Activated naive CD4-positive, alpha-beta T cell treated with anti-CD3 and anti-CD28 coated beads, Interleukin-2, amount 10 ng/mL, durations not matched to agents 7 days and 5 days (primary cell): ENCODE measurements around the gene BANF1.
A peak's percentile ranks its signal among the peaks of the same experiment; 100 is the strongest.

Experiments used
- CTCF ChIA-PET: fragments of 350-600 bp; sonication (Branson Sonifier 250); formaldehyde crosslinking; loops from one replicate; lab custom pipeline; 2021; ENCODE audit warnings: antibody characterized with exemption; lab: Charles Lee
- DNase-seq: peaks from one replicate; pipeline ENCODE4 v3.0.0-alpha.2; 2020
- H3K27ac Mint-ChIP-seq: one replicate; pipeline ENCODE4 v1.8.0; 2021; ENCODE audit warnings: mild to moderate bottlenecking, moderate library complexity, mixed read lengths
- H3K27me3 Mint-ChIP-seq: one replicate; pipeline ENCODE4 v1.8.0; 2021; ENCODE audit warnings: mild to moderate bottlenecking, mixed read lengths
- H3K36me3 Mint-ChIP-seq: one replicate; pipeline ENCODE4 v1.8.0; 2021; ENCODE audit warnings: mixed read lengths
- H3K4me1 Mint-ChIP-seq: one replicate; pipeline ENCODE4 v1.8.0; 2021; ENCODE audit warnings: mixed read lengths
- H3K4me3 Mint-ChIP-seq: one replicate; pipeline ENCODE4 v1.8.0; 2021; ENCODE audit warnings: mild to moderate bottlenecking, moderate library complexity, mixed read lengths
- H3K9me3 Mint-ChIP-seq: one replicate; pipeline ENCODE4 v1.8.0; 2021; ENCODE audit warnings: mixed read lengths

The BANF1 gene

DNA sequence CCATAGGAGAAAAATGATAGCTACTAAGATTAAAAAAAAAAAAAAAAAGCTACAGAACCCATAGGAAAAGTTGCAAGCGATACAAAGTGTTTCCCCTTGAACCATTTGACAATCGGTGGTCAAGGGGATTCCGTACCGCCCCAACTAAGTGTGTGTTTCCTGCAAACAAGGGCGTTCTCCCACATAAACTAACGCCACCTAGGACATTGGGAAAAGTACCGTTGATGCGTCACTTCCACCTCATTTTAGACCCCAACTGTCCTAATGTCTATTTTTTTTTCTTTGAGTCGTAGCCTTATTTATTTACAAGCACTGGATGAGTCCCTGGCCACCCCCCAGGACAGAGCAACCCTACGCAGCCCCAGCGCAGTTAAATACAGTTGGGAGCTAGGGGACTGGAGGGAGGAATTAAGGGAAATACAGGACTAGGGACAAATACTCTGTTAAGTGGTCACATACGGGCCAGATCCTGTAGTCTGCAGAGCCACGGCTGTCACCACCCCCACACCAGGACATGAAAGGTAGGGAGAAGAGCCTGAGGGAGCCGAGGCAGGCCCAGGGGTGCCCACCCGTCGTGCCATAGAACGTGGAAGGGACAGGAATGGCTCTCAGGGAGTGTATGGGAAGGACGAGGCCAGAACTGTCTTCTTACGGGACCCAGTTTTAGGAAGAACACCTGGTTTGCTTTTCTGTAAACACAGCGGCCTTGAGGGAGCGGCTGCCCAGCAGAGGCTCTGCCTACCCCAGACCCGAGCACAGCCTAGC lies 19.3 kb upstream of the BANF1 start:
- CTCF ChIA-PET, result interaction anchor here (0.6 to 1.9 kb wide), 2 partner anchors 66 to 98 kb away, joined by 3 to 8 read pairs; no protein-coding TSS in a partner anchor
- H3K9me3 Mint-ChIP-seq, result no peaks in the 10 kb centered on the region
- no peaks in the 10 kb centered on the region for H3K27me3 Mint-ChIP-seq
- no peak overlapping the region for H3K27ac Mint-ChIP-seq
- H3K4me3 Mint-ChIP-seq, result no peak overlapping the region
- H3K36me3 Mint-ChIP-seq, result peaks cover 13% of the 10 kb centered on the region
- DNase-seq, result no peak
- H3K4me1 Mint-ChIP-seq, result no peaks in the 10 kb centered on the region

DNA sequence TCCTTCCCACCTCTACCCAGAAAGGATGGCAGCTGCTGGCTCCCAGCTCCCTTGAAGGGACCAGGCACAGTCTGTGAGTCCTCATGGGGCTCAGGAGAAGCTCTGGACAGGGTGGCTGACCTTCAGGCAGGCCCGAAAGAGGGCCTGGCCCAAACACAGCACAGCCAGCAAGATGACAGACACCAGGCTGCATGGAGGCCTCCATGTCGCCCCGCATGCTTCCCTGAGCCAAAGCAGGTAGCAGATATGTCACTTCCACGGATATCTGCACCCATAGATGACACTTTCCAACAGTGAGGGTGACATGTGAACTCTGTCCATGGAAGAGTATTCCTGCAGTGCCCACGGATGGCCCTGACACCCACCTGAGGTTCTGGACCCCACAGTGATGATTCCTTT lies 18.7 kb upstream of the BANF1 start:
- H3K9me3 Mint-ChIP-seq, result no peaks in the 10 kb centered on the region
- CTCF ChIA-PET, result interaction anchor here (0.6 to 1.9 kb wide), 2 partner anchors 67 to 99 kb away, joined by 3 to 8 read pairs; no protein-coding TSS in a partner anchor
- no peak overlapping the region for H3K4me3 Mint-ChIP-seq
- H3K27ac Mint-ChIP-seq, result no peak overlapping the region
- H3K4me1 Mint-ChIP-seq, result no peaks in the 10 kb centered on the region
- no peaks in the 10 kb centered on the region for H3K27me3 Mint-ChIP-seq
- DNase-seq, result no peak
- H3K36me3 Mint-ChIP-seq, result peaks cover 10% of the 10 kb centered on the region

DNA sequence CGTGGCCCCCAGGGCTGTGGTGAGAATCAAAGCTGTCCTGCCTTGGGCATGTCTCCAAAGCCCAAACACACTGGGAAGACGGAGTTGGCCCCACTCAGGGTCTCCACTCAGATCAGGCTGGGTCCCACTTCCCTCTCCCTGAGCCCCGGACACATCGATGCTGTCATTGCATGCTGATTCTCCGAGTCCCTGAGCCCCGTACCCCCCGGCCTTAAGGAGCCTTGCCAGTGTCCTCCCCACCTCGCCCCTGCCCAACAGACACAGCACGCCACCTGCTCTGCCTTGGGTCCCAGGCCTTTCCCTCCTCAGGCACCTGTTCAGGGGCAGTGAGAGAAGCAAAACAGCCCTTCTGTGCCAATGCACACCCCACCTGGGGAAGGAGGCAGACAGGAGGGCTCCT lies 15.0 kb upstream of the BANF1 start:
- H3K4me3 Mint-ChIP-seq, result no peak overlapping the region
- H3K36me3 Mint-ChIP-seq, result peaks cover 1% of the 10 kb centered on the region
- H3K27ac Mint-ChIP-seq, result no peak overlapping the region
- H3K9me3 Mint-ChIP-seq, result no peaks in the 10 kb centered on the region
- no peak for DNase-seq
- CTCF ChIA-PET, result interaction anchor here (4.1 to 9.1 kb wide), 2 partner anchors 35 to 104 kb away, joined by 16 to 126 read pairs; no protein-coding TSS in a partner anchor
- no peaks in the 10 kb centered on the region for H3K27me3 Mint-ChIP-seq
- peaks cover 6% of the 10 kb centered on the region for H3K4me1 Mint-ChIP-seq

DNA sequence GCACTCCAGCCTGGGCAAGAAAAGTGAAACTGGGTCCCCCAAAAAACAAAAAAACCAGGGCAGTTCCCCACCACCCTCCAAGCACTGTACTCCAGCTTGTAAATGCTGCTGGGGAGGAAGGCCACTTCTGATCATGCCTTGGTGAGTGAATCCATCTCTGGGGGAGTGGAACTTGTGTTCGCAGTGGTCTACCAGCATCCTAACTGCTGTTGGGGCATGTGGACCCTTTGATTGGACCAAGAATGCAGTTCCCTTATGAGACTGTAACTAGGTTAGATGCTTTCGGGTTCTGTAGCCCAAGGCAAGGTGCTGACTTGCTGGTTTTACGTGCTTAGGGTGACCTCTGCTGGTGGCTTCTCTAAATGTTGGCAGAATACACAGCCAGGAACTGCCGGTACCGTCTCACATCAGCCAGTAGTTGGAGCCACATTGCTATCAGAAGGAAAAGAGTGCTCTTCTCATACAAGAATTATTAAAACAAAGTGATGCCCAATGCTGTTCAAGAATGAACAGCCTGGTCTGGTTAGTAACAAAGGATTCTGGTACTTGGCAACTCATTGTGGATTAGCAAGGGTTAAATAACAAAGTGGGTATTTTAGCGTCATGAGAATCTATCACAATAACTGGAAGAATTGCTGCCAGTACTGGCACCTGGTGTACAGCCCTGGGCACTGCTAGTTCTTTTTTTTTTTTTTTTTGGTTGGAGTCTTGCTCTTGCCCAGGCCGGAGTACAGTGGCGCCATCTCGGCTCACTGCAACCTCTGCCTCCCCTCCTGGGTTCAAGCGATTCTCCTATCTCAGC lies 13.3 kb upstream of the BANF1 start:
- H3K9me3 Mint-ChIP-seq, result no peaks in the 10 kb centered on the region
- CTCF ChIA-PET, result interaction anchor here (0.6 to 9.1 kb wide), 19 partner anchors 9 to 401 kb away, joined by 3 to 126 read pairs (median 3); partner anchors contain the start of genes CCDC85B, FIBP and KAT5
- H3K36me3 Mint-ChIP-seq, result peaks cover 1% of the 10 kb centered on the region
- H3K27ac Mint-ChIP-seq, result peak overlapping the region; percentile 74
- no peak overlapping the region for H3K4me3 Mint-ChIP-seq
- H3K4me1 Mint-ChIP-seq, result peaks cover 6% of the 10 kb centered on the region
- no peaks in the 10 kb centered on the region for H3K27me3 Mint-ChIP-seq
- DNase-seq, result peak; percentile 96

- Mint-ChIP-seq H3K27me3 (no peaks in the 10 kb centered on the region), H3K27ac (no peak overlapping the region), H3K4me3 (no peak overlapping the region), H3K36me3 (peaks cover 7% of the 10 kb centered on the region), H3K9me3 (no peaks in the 10 kb centered on the region), H3K4me1 (peaks cover 6% of the 10 kb centered on the region)
- no peak for DNase-seq
- CTCF ChIA-PET, result interaction anchor here (1.9 to 9.1 kb wide), 5 partner anchors 53 to 213 kb away, joined by 8 to 126 read pairs (median 8); partner anchors contain the start of genes CCDC85B and FIBP
Measured at GRCh38 chr11:65992056-65992455, 10.2 kb upstream of the BANF1 start.

DNA sequence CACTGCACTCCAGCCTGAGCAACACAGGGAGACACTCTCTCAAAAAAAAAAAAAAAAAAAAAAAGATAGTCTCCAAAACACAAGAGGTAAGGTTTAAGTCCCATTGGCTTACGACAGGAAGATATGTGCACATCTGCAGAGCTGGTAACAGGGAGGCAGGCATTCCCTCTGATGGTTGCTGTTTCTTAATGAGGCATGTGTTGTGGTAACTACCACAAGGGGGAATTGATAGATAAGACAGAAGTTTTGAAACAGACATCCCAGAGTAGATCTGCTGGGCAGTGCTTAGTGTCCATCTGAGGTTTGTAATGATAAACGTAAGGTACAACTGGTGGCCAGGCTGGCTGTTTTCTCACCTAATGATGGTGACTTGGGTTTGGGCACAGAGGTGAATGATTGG lies 5.0 kb upstream of the BANF1 start:
- H3K4me1 Mint-ChIP-seq, result peaks cover 38% of the 10 kb centered on the region
- no peak for DNase-seq
- no peaks in the 10 kb centered on the region for H3K27me3 Mint-ChIP-seq
- CTCF ChIA-PET, result interaction anchor here (0.7 to 0.9 kb wide), 2 partner anchors 25 to 113 kb away, joined by 3 to 4 read pairs; no protein-coding TSS in a partner anchor
- peaks cover 46% of the 10 kb centered on the region for H3K36me3 Mint-ChIP-seq
- H3K27ac Mint-ChIP-seq, result no peak overlapping the region
- no peak overlapping the region for H3K4me3 Mint-ChIP-seq
- H3K9me3 Mint-ChIP-seq, result no peaks in the 10 kb centered on the region

- no peak for DNase-seq
- Mint-ChIP-seq H3K27ac (peak overlapping the region; percentile 98), H3K9me3 (no peaks in the 10 kb centered on the region), H3K4me1 (peaks cover 53% of the 10 kb centered on the region), H3K4me3 (peak overlapping the region; percentile 96), H3K36me3 (peaks cover 61% of the 10 kb centered on the region), H3K27me3 (no peaks in the 10 kb centered on the region)
- CTCF ChIA-PET, result interaction anchor here (0.8 to 1.5 kb wide), 6 partner anchors 20 to 143 kb away, joined by 3 to 5 read pairs (median 4); partner anchors contain the start of gene CCDC85B
Measured at GRCh38 chr11:66002648-66003225, 434 bp downstream of the BANF1 start.

DNA sequence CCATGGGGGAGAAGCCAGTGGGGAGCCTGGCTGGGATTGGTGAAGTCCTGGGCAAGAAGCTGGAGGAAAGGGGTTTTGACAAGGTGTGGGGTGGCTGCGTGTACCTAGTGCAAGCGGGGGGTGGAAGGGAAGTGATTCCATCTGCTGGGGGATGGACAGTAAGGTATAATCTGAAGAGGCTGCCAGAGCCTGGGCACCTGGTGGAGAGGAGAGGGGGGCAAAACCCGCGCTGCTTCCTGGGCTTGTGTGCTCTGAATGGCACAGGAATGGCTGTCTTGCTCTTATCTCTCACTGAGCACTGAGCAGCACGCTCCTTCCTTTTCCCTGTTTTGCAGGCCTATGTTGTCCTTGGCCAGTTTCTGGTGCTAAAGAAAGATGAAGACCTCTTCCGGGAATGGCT lies 988 bp downstream of the BANF1 start:
- peaks cover 52% of the 10 kb centered on the region for H3K4me1 Mint-ChIP-seq
- peak overlapping the region; percentile 85 for H3K27ac Mint-ChIP-seq
- peak overlapping the region; percentile 96 for H3K4me3 Mint-ChIP-seq
- H3K9me3 Mint-ChIP-seq, result no peaks in the 10 kb centered on the region
- CTCF ChIA-PET, result interaction anchor here (1.2 to 1.5 kb wide), 4 partner anchors 19 to 144 kb away, joined by 4 to 7 read pairs (median 5); no protein-coding TSS in a partner anchor
- H3K36me3 Mint-ChIP-seq, result peaks cover 55% of the 10 kb centered on the region
- H3K27me3 Mint-ChIP-seq, result no peaks in the 10 kb centered on the region
- no peak for DNase-seq

GRCh38 chr11:66004186-66004585 lies 1.9 kb downstream of the BANF1 start:
- CTCF ChIA-PET, result interaction anchor here (0.9 to 1.3 kb wide), 3 partner anchors 18 to 292 kb away, joined by 3 to 7 read pairs (median 3); partner anchors contain the start of gene KAT5
- H3K27ac Mint-ChIP-seq, result no peak overlapping the region
- DNase-seq, result no peak
- peaks cover 46% of the 10 kb centered on the region for H3K36me3 Mint-ChIP-seq
- peaks cover 45% of the 10 kb centered on the region for H3K4me1 Mint-ChIP-seq
- H3K27me3 Mint-ChIP-seq, result peaks cover 4% of the 10 kb centered on the region
- H3K4me3 Mint-ChIP-seq, result peak overlapping the region; percentile 48
- no peaks in the 10 kb centered on the region for H3K9me3 Mint-ChIP-seq

DNA sequence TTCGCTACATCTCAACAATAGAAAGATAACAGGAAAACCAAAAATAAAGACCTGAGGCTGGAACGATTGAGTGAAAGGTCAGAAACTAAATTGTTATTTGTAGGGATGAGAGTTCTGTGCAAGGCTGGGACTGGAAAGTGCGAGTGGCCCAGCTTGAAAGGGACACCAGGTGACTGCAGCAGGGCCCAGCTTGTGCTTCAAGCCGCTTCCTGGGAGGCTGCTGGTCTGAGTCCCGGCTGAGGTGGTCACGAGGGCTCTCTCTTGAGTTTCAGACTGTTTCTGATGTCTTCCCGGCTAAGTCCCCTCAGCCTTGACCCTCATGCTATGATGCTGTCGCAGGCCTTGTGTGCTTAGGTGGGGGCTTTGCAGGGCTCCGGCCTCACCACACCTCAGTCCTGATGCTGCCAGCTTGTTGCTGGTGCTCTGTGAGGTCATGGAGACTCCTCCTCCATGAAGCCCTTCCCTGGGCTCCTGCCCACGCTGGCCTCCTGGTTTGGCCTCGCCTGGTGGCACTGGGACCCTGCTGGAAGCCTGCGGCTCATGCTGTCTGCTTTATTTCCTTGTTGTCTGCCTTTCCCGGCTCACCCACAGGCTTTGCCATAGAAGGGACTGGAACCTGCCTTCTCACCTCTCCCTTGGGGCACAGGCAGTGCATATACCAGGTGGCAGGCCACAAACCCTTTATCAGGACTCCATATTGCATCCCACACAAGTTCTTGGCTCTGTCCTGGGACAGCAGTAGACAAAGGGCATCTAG lies 4.0 kb downstream of the BANF1 start:
- Mint-ChIP-seq H3K9me3 (no peaks in the 10 kb centered on the region), H3K27ac (no peak overlapping the region), H3K4me3 (no peak overlapping the region), H3K27me3 (peaks cover 20% of the 10 kb centered on the region), H3K4me1 (peaks cover 26% of the 10 kb centered on the region), H3K36me3 (peaks cover 33% of the 10 kb centered on the region)
- no peak for DNase-seq
- CTCF ChIA-PET, result no interaction called here

GRCh38 chr11:66006891-66007176 lies 4.5 kb downstream of the BANF1 start:
- no peak overlapping the region for H3K27ac Mint-ChIP-seq
- no peaks in the 10 kb centered on the region for H3K9me3 Mint-ChIP-seq
- H3K4me3 Mint-ChIP-seq, result no peak overlapping the region
- CTCF ChIA-PET, result no interaction called here
- H3K4me1 Mint-ChIP-seq, result peaks cover 25% of the 10 kb centered on the region
- H3K36me3 Mint-ChIP-seq, result peaks cover 31% of the 10 kb centered on the region
- H3K27me3 Mint-ChIP-seq, result peaks cover 25% of the 10 kb centered on the region
- DNase-seq, result no peak

DNA sequence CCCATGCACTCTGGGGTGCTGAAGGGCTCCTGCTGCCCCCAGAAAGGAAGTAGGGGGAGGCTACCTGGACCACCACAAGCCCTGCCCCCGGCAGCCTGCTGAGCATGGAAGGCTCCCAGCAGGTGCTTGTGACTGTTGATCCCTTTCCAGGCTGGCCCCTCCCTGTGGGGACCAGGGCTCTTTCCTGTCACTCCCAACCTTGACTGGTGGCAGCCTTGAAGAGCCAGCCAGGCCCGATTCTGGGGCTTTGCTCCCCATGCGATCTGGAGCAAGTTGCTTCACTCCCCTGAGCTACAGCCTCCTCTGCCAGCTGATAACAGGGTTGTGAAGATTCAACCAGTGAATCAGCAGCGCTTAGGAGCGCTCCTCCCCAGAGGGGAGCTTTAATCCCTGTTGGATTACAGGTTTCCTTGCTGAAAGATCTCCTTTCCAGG lies 4.9 kb downstream of the BANF1 start:
- peaks cover 21% of the 10 kb centered on the region for H3K4me1 Mint-ChIP-seq
- peaks cover 29% of the 10 kb centered on the region for H3K27me3 Mint-ChIP-seq
- H3K27ac Mint-ChIP-seq, result no peak overlapping the region
- no peak overlapping the region for H3K4me3 Mint-ChIP-seq
- no peak for DNase-seq
- CTCF ChIA-PET, result no interaction called here
- H3K9me3 Mint-ChIP-seq, result no peaks in the 10 kb centered on the region
- H3K36me3 Mint-ChIP-seq, result peaks cover 27% of the 10 kb centered on the region

- H3K4me3 Mint-ChIP-seq, result no peak overlapping the region
- DNase-seq, result no peak
- H3K27me3 Mint-ChIP-seq, result peaks cover 38% of the 10 kb centered on the region
- H3K27ac Mint-ChIP-seq, result no peak overlapping the region
- no peaks in the 10 kb centered on the region for H3K9me3 Mint-ChIP-seq
- H3K4me1 Mint-ChIP-seq, result peaks cover 15% of the 10 kb centered on the region
- peaks cover 21% of the 10 kb centered on the region for H3K36me3 Mint-ChIP-seq
- CTCF ChIA-PET, result interaction anchor here (0.9 to 3.4 kb wide), 2 partner anchors 14 to 37 kb away, joined by 4 to 15 read pairs; no protein-coding TSS in a partner anchor
Measured at GRCh38 chr11:66008095-66008467, 5.8 kb downstream of the BANF1 start.
